MM.1S (cell line): Measurements from ENCODE around the gene AGTR1.

Source experiments
- DNase-seq: peaks from one replicate; pipeline ENCODE4 v3.0.0-alpha.2; 2015
- H2AFZ ChIP-seq: fragments of 300-600 bp; sonication (generic); 2 replicates; pipeline ENCODE4 v1.6.0; 2016; ENCODE audit warnings: antibody characterized with exemption, low read length
- H3F3A ChIP-seq: fragments of 300-600 bp; sonication (generic); 2 replicates; pipeline ENCODE4 v1.6.1; 2016; ENCODE audit warnings: mild to moderate bottlenecking, antibody characterized with exemption, low read length, moderate library complexity, mixed read lengths; ENCODE audit not compliant: insufficient read depth
- H3K27ac ChIP-seq: fragments of 300-600 bp; sonication (generic); 2 replicates; pipeline ENCODE4 v1.5.1; 2016; ENCODE audit warnings: mild to moderate bottlenecking, low read length
- H3K27me3 ChIP-seq: fragments of 300-600 bp; sonication (generic); replicated peaks from 2 replicates; pipeline ENCODE4 v1.6.0; 2016; ENCODE audit warnings: low read length; ENCODE audit not compliant: insufficient read depth
- H3K36me3 ChIP-seq: fragments of 300-600 bp; sonication (generic); replicated peaks from 2 replicates; pipeline ENCODE4 v1.6.1; 2016; ENCODE audit warnings: mild to moderate bottlenecking, low read length, mixed read lengths; ENCODE audit not compliant: insufficient read depth
- H3K4me1 ChIP-seq: fragments of 300-600 bp; sonication (generic); 2 replicates; pipeline ENCODE4 v1.6.1; 2016; ENCODE audit warnings: low read length, mixed read lengths
- H3K4me2 ChIP-seq: fragments of 300-600 bp; sonication (generic); 2 replicates; pipeline ENCODE4 v1.6.0; 2016; ENCODE audit warnings: low read depth, low read length
- H3K4me3 ChIP-seq: fragments of 300-600 bp; sonication (generic); 2 replicates; pipeline ENCODE4 v1.5.1; 2016; ENCODE audit warnings: low read length, mixed read lengths
- H3K79me2 ChIP-seq: fragments of 300-600 bp; sonication (generic); 2 replicates; pipeline ENCODE4 v1.6.1; 2016; ENCODE audit warnings: mixed run types, low read length, mixed read lengths
- H3K9ac ChIP-seq: fragments of 300-600 bp; sonication (generic); 2 replicates; pipeline ENCODE4 v1.6.1; 2016; ENCODE audit warnings: low read length, mixed read lengths
- H3K9me2 ChIP-seq: fragments of 300-600 bp; sonication (generic); replicated peaks from 2 replicates; pipeline ENCODE4 v1.6.1; 2016; ENCODE audit warnings: mild to moderate bottlenecking, low read length, mixed read lengths; ENCODE audit not compliant: insufficient read depth
- H3K9me3 ChIP-seq: fragments of 300-600 bp; sonication (generic); replicated peaks from 2 replicates; pipeline ENCODE4 v1.6.1; 2016; ENCODE audit warnings: mild to moderate bottlenecking, low read length, mixed read lengths; ENCODE audit not compliant: insufficient read depth
- H4K20me1 ChIP-seq: fragments of 300-600 bp; sonication (generic); 2 replicates; pipeline ENCODE4 v1.6.1; 2016; ENCODE audit warnings: mild to moderate bottlenecking, low read length, moderate library complexity, mixed read lengths; ENCODE audit not compliant: insufficient read depth
- EZH2 ChIP-seq: fragments of 300-600 bp; sonication (generic); optimal IDR thresholded peaks from 2 replicates; pipeline ENCODE3; 2017; ENCODE audit warnings: low read depth, mild to moderate bottlenecking, antibody characterized with exemption, low read length, mixed read lengths
- EZH2phosphoT487 ChIP-seq: fragments of 300-600 bp; sonication (generic); IDR thresholded peaks from 2 replicates; pipeline ENCODE4 v1.6.1; 2018; ENCODE audit warnings: antibody characterized with exemption, low read length
- TF ChIP-seq, protein P1 (sequence below): fragments of 300-600 bp; sonication (generic); IDR thresholded peaks from 2 replicates; pipeline ENCODE4 v1.5.1; 2016; ENCODE audit warnings: antibody characterized with exemption, low read length, mixed read lengths

AGTR1 gene

DNA sequence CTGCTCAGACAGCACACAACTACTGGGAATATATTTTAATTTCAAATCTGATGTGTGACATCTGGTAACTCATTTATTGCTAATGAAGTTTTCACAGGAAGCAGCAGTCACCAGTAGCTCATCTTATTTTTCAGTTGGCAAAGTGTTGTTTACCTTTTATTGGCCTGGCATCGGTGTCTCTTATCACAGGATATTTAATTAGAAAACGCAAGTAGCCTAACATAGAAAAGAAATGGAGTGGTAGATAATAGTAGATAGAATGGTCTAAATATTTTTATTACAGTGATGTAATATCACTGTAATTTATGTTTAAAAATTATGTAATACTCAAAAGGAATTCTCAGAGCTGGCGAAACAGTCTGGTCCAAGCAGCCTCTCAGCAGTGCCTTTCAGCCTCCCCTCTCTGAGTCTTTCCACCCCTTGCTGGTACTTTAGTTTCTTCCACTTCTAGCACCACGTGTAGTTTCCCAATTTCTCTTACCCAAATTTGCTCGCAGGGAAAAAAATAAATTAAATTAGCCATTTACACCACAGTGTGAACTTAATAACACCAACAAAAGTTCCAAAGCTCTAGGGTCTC, 31.9 kb downstream of the AGTR1 start:
- Histone ChIP-seq H3K36me3 (no peaks in the 10 kb centered on the region), H3K27me3 (no peaks in the 10 kb centered on the region), H3K9me2 (no peaks in the 10 kb centered on the region), H3K79me2 (no peaks in the 10 kb centered on the region), H4K20me1 (no peaks in the 10 kb centered on the region), H3K27ac (no peak overlapping the region), H3K4me2 (no peak overlapping the region), H2AFZ (no peak overlapping the region), H3K4me1 (no peaks in the 10 kb centered on the region), H3K9me3 (no peaks in the 10 kb centered on the region), H3F3A (no peaks in the 10 kb centered on the region), H3K9ac (no peak overlapping the region), H3K4me3 (no peak overlapping the region)
- no peak for DNase-seq
- TF ChIP-seq EZH2phosphoT487 = no peak
- TF ChIP-seq, protein P1, sequence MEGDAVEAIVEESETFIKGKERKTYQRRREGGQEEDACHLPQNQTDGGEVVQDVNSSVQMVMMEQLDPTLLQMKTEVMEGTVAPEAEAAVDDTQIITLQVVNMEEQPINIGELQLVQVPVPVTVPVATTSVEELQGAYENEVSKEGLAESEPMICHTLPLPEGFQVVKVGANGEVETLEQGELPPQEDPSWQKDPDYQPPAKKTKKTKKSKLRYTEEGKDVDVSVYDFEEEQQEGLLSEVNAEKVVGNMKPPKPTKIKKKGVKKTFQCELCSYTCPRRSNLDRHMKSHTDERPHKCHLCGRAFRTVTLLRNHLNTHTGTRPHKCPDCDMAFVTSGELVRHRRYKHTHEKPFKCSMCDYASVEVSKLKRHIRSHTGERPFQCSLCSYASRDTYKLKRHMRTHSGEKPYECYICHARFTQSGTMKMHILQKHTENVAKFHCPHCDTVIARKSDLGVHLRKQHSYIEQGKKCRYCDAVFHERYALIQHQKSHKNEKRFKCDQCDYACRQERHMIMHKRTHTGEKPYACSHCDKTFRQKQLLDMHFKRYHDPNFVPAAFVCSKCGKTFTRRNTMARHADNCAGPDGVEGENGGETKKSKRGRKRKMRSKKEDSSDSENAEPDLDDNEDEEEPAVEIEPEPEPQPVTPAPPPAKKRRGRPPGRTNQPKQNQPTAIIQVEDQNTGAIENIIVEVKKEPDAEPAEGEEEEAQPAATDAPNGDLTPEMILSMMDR = no peak
- TF ChIP-seq EZH2 = no peak

DNA sequence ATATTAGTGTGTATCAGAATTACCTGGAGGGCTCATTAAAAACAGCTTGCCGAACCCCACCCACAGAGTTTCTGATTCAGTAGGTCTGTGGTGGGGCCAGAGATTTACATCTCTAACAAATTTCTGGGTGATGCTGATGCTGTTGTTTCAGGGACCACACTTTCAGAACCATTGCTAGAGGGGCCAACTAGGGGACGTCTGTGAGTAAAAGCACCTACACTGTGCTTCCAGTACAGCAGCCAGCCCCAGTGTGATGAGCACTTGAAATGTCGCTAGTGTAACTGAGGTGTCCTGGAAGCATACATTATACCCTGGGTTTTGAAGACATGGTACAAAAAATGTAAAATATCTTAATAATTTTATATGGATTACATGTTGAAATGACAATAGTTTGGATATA, 33.0 kb downstream of the AGTR1 start:
- no peak overlapping the region for H3K9ac ChIP-seq
- no peak overlapping the region for H3K27ac ChIP-seq

DNA sequence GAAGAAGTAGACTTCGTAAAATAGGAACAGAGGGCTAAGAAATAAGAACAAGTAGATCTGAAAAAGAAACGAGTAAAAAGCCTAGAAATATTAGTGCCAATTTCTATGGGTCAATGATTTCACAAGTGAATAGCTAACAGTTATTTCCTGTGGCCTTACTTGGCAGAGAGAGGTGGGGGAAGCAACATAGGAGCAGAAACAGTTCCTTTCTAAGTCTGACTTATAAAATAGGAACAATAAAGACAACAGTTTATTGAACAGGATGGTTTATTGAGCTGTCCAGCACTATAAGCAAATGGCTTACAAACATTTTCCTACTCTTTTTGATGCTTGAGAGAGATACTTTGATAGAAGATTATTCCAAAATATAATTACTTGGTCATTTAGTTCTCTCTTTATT, 37.9 kb downstream of the AGTR1 start:
- no peak overlapping the region for H2AFZ ChIP-seq
- H3K9ac ChIP-seq = no peak overlapping the region
- no peaks in the 10 kb centered on the region for H4K20me1 ChIP-seq
- no peak overlapping the region for H3K27ac ChIP-seq
- H3K27me3 ChIP-seq = no peaks in the 10 kb centered on the region
- no peaks in the 10 kb centered on the region for H3K36me3 ChIP-seq
- no peaks in the 10 kb centered on the region for H3K9me3 ChIP-seq
- H3K79me2 ChIP-seq = no peaks in the 10 kb centered on the region
- H3K4me2 ChIP-seq = no peak overlapping the region
- H3K9me2 ChIP-seq = no peaks in the 10 kb centered on the region
- TF ChIP-seq EZH2phosphoT487 (no peak), EZH2 (no peak)
- TF ChIP-seq, protein P1 = no peak
- H3K4me3 ChIP-seq = no peak overlapping the region
- H3F3A ChIP-seq = 0 out of 2 replicates have a peak, but pooled peaks cover 3% of the 10 kb centered on the region
- DNase-seq = no peak
- peaks cover 10% of the 10 kb centered on the region; the same call in 1 of the 2 replicates for H3K4me1 ChIP-seq

More for the DNA sequence above, 33.0 kb downstream of the AGTR1 start:
- no peak overlapping the region for H2AFZ ChIP-seq
- H3F3A ChIP-seq = no peaks in the 10 kb centered on the region
- H3K9me2 ChIP-seq = no peaks in the 10 kb centered on the region
- DNase-seq = no peak
- no peaks in the 10 kb centered on the region for H3K36me3 ChIP-seq
- no peaks in the 10 kb centered on the region for H3K9me3 ChIP-seq
- H3K27me3 ChIP-seq = no peaks in the 10 kb centered on the region
- H3K4me3 ChIP-seq = no peak overlapping the region
- no peak overlapping the region for H3K4me2 ChIP-seq
- TF ChIP-seq EZH2 (no peak), EZH2phosphoT487 (no peak)
- TF ChIP-seq, protein P1 = no peak
- H3K4me1 ChIP-seq = no peaks in the 10 kb centered on the region
- H4K20me1 ChIP-seq = no peaks in the 10 kb centered on the region
- no peaks in the 10 kb centered on the region for H3K79me2 ChIP-seq
